ENCODE results near the gene ASIC5. TPM values are rescaled to one million over a fixed set of nuclear protein-coding genes. Genes with fewer than 3 reads are reported as not detected.

ASIC5 gene
- total RNA-seq, 1 experiment from 2014 or later, result not detected

DNA sequence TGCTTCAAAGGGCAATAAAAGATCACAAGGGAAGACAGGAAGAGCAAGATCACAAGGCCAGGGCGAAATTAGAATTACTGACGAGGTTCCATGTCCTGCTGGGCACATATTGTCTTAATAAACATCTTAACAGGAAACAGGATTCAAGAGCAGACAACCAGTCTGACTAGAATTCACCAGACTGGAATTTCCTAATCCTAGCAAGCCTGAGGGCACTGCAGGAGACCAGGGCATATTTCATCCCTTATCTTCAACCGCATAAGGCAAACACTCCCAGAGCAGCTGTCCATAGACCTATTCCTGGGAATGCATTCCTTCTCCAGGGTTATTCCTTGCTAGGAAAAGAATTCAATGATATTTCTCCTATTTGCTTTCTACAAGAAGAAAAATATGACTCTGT is 25.0 kb upstream of the ASIC5 start:
- Histone ChIP-seq H3K27me3 (ENCODE audit: control insufficient read depth, insufficient read depth, low read length) (no peaks in the 10 kb centered on the region), H3K9me3 (ENCODE audit: control insufficient read depth, insufficient read depth, low read depth, low read length) (no peaks in the 10 kb centered on the region), H3K4me1 (ENCODE audit: control insufficient read depth, insufficient read depth, low read length) (no peaks in the 10 kb centered on the region), H3K36me3 (ENCODE audit: control insufficient read depth, insufficient read depth, low read length) (no peaks in the 10 kb centered on the region), H3K4me3 (ENCODE audit: low read depth in 2 of 2, low read length in 2 of 2) (no peak overlapping the region), H3K27ac (ENCODE audit: low read length) (no peak overlapping the region)
- ChIA-PET CTCF (no interaction called here), POLR2A (no interaction called here)
- DNase-seq (ENCODE audit: low read depth, low spot score) (no peak), ATAC-seq (no peak)
- in situ Hi-C loops (cut with HindIII; ENCODE audit: low pct_unique_long_range_greater_than_20kb, low sequenced_read_pairs), result no loop called here
- intact Hi-C loops (cut with micrococcal nuclease; ENCODE audit: unreplicated experiment), result no loop called here
- no TSS peak for BruUV-seq (replicated peaks)
- TF ChIP-seq, protein P1, sequence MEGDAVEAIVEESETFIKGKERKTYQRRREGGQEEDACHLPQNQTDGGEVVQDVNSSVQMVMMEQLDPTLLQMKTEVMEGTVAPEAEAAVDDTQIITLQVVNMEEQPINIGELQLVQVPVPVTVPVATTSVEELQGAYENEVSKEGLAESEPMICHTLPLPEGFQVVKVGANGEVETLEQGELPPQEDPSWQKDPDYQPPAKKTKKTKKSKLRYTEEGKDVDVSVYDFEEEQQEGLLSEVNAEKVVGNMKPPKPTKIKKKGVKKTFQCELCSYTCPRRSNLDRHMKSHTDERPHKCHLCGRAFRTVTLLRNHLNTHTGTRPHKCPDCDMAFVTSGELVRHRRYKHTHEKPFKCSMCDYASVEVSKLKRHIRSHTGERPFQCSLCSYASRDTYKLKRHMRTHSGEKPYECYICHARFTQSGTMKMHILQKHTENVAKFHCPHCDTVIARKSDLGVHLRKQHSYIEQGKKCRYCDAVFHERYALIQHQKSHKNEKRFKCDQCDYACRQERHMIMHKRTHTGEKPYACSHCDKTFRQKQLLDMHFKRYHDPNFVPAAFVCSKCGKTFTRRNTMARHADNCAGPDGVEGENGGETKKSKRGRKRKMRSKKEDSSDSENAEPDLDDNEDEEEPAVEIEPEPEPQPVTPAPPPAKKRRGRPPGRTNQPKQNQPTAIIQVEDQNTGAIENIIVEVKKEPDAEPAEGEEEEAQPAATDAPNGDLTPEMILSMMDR (IDR thresholded peaks at IDR 0.05), result no peak
- TF ChIP-seq, protein P2, sequence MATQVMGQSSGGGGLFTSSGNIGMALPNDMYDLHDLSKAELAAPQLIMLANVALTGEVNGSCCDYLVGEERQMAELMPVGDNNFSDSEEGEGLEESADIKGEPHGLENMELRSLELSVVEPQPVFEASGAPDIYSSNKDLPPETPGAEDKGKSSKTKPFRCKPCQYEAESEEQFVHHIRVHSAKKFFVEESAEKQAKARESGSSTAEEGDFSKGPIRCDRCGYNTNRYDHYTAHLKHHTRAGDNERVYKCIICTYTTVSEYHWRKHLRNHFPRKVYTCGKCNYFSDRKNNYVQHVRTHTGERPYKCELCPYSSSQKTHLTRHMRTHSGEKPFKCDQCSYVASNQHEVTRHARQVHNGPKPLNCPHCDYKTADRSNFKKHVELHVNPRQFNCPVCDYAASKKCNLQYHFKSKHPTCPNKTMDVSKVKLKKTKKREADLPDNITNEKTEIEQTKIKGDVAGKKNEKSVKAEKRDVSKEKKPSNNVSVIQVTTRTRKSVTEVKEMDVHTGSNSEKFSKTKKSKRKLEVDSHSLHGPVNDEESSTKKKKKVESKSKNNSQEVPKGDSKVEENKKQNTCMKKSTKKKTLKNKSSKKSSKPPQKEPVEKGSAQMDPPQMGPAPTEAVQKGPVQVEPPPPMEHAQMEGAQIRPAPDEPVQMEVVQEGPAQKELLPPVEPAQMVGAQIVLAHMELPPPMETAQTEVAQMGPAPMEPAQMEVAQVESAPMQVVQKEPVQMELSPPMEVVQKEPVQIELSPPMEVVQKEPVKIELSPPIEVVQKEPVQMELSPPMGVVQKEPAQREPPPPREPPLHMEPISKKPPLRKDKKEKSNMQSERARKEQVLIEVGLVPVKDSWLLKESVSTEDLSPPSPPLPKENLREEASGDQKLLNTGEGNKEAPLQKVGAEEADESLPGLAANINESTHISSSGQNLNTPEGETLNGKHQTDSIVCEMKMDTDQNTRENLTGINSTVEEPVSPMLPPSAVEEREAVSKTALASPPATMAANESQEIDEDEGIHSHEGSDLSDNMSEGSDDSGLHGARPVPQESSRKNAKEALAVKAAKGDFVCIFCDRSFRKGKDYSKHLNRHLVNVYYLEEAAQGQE (IDR thresholded peaks at IDR 0.05; ENCODE audit: insufficient read depth in 1 of 2, low read depth in 2 of 2, low read length in 1 of 2), result no peak
- TF ChIP-seq SIN3A (IDR thresholded peaks at IDR 0.05; ENCODE audit: borderline replicate concordance, insufficient read depth, low read depth, low read length), result no peak
- no peak for TF ChIP-seq POLR2AphosphoS5 (IDR thresholded peaks at IDR 0.05; ENCODE audit: low read depth, low read length)
- no peak for TF ChIP-seq TCF7L2 (IDR thresholded peaks at IDR 0.05; ENCODE audit: low read depth, low read length)

GRCh38 chr4:155889946-155890345 is 23.9 kb upstream of the ASIC5 start:
- intact Hi-C loops (cut with micrococcal nuclease; ENCODE audit: unreplicated experiment), result no loop called here
- no peak for TF ChIP-seq SIN3A (IDR thresholded peaks at IDR 0.05; ENCODE audit: borderline replicate concordance, insufficient read depth, low read depth, low read length)
- TF ChIP-seq TCF7L2 (IDR thresholded peaks at IDR 0.05; ENCODE audit: low read depth, low read length), result no peak
- TF ChIP-seq, protein P2 (IDR thresholded peaks at IDR 0.05; ENCODE audit: insufficient read depth in 1 of 2, low read depth in 2 of 2, low read length in 1 of 2), result no peak
- TF ChIP-seq POLR2AphosphoS5 (IDR thresholded peaks at IDR 0.05; ENCODE audit: low read depth, low read length), result no peak
- TF ChIP-seq, protein P1 (IDR thresholded peaks at IDR 0.05), result no peak
- CTCF ChIA-PET, result no interaction called here
- DNase-seq (ENCODE audit: low read depth, low spot score), result no peak
- Histone ChIP-seq H3K27ac (ENCODE audit: low read length) (no peak overlapping the region), H3K9me3 (ENCODE audit: control insufficient read depth, insufficient read depth, low read depth, low read length) (no peaks in the 10 kb centered on the region), H3K4me3 (ENCODE audit: low read depth in 2 of 2, low read length in 2 of 2) (no peak overlapping the region), H3K27me3 (ENCODE audit: control insufficient read depth, insufficient read depth, low read length) (no peaks in the 10 kb centered on the region), H3K4me1 (ENCODE audit: control insufficient read depth, insufficient read depth, low read length) (no peaks in the 10 kb centered on the region), H3K36me3 (ENCODE audit: control insufficient read depth, insufficient read depth, low read length) (no peaks in the 10 kb centered on the region)
- BruUV-seq (replicated peaks), result no TSS peak
- POLR2A ChIA-PET, result no interaction called here
- no peak for ATAC-seq
- in situ Hi-C loops (cut with HindIII; ENCODE audit: low pct_unique_long_range_greater_than_20kb, low sequenced_read_pairs), result no loop called here
